Aortic smooth muscle cell (primary cell): Measurements from ENCODE around the gene ABL1. TPM values are rescaled to one million over a fixed set of nuclear protein-coding genes. Genes with fewer than 3 reads are reported as not detected.

Experiments
- total RNA-seq: library from RNA; depleted of rRNA; stranded (reverse); fragments of >200 nt; gene quantifications from 2 replicates; pipeline ENCODE4 v1.2.3, GENCODE V29; 2014

The ABL1 gene
- total RNA-seq, result 48.6 and 58.1 TPM in 2 replicates

DNA sequence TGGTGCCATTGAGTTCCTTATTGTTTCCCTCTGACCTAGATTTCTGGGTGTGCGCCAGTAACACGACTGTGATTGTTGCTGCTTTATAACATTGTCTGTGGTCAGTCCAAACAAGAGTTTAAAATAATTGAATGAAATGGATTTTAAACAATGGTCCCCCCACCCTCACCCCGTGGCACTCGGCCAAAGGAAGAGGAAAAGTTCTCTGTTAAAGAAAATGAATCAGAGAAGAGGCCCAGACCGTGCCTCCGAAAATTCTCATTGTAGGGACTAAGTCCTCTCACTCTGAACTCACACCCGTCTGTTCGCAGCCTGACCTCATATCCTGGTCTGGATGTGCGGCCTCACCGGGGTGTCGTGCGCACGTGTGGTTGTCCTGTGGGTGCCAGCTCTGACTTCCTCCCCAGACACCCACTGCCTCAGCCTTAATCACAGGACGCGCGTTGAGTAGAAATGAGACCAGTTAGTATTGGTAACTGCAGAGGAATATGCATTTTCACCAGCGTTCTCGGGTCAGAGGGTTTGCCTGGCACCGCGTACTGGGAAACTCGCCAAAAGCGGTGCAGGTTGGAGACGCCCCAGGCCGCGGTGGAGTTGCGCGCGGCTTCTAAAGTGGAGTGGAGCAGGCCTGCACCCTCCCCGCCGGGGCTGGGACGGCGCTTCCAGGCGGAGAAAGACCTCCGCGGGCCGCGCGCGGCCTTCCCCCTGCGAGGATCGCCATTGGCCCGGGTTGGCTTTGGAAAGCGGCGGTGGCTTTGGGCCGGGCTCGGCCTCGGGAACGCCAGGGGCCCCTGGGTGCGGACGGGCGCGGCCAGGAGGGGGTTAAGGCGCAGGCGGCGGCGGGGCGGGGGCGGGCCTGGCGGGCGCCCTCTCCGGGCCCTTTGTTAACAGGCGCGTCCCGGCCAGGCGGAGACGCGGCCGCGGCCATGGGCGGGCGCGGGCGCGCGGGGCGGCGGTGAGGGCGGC, at the start of gene ABL1:
TSS of gene ABL1 (plus strand) at position 884 of the 966 bp plus-strand sequence. CDS start 193 bp downstream, outside the sequence.

DNA sequence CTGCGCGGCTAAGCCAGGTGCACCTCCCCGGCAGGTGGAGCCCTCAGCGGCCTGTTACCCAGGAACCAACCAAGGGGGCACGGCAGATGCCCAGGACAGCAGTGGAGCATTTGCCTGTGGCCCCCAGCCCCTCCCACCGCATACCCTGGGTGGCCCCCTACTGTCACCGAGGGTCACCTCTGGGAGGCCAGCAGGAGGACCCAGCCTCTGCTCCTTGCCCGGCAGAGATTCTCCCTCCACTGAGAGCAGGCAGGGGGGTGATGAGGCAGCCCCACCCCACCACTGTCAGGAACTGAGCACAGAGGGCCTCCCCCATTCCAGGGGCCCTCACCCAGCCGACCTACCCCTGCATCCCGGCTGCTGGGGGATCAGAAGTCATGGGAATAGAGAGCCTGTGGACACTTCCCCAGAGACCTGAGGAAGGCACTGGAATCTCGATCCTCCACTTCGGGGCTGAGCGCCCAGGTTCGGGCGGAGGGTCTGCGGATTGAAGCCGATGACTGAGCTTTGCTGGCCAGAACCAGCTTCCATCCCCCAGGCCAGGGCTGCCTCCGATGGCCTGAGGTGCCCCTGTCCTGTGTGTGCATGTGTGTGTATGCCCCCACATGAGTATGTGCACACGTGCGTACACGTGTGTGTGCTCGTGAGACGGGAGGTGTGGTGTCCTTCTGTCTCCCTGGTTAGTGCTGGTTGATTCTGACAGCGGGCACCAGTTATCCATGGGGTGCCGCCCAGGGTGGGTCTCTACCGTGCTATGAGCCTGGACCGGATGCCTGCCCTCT, 61.4 kb downstream of the ABL1 start, which contains the start of gene QRFP:
TSS of gene QRFP (minus strand) at position 580 of the 782 bp plus-strand sequence. CDS start 2,974 bp downstream, outside the sequence.

Other genes with a start within 250 kb of the ABL1 start
- gene PRDM12, start 170.7 kb upstream of the ABL1 start, total RNA-seq, result under 0.01 TPM in 1 of 2 replicates, not detected in the other
- 20.0 and 30.6 TPM in 2 replicates for gene EXOSC2, start 141.5 kb upstream of the ABL1 start, total RNA-seq
- gene QRFP, start 61.6 kb downstream of the ABL1 start, total RNA-seq, result not detected in 2 replicates
- gene FIBCD1, start 104.0 kb downstream of the ABL1 start, total RNA-seq, result 0.26 and 0.50 TPM in 2 replicates
- under 0.01 and 0.12 TPM in 2 replicates for gene LAMC3, start 173.9 kb downstream of the ABL1 start, total RNA-seq